ENCODE measurements around the gene TMX3.
A peak's percentile ranks its signal among the peaks of the same experiment; 100 is the strongest.

TMX3 gene, protein sequence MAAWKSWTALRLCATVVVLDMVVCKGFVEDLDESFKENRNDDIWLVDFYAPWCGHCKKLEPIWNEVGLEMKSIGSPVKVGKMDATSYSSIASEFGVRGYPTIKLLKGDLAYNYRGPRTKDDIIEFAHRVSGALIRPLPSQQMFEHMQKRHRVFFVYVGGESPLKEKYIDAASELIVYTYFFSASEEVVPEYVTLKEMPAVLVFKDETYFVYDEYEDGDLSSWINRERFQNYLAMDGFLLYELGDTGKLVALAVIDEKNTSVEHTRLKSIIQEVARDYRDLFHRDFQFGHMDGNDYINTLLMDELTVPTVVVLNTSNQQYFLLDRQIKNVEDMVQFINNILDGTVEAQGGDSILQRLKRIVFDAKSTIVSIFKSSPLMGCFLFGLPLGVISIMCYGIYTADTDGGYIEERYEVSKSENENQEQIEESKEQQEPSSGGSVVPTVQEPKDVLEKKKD

DNA sequence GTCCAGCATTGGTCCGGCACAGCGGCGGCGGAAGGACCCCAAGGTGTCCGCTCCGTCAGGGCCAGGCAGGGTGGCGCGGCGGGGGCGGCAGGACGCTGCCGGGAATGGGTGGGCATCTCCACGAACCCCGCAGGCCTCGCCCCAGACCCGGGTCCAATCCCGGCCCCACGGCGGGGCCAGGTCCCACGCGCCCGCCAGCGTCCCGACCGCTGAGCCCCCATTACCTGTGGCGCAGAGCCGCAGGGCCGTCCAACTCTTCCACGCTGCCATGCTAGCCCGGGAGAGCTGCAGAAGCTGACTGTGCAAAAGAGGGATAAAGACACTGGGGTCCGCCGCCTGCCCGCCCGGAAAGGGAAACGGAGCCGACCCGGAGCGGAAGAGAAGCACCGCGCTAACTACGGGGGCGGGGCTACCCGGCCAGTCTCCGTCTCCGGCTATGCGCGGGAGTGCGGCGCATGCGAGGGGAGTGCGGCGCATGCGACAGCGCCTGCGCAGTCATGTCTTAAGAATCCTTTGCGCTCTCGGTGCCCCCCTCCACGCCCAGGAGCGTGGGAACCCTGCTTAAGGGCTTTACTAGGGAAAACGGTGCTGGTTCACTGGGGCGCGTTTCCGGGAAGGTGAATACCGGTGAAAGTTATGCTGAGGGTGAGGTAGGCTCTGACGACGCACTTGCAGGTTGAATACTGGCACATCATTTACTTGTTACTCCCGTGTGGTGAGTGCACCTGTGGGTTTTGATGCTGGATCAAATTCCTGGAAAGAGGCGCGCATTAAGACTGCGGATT lies at the start of gene TMX3:
Gene TMX3 (minus strand): TSS at position 397 of the 785 bp plus-strand sequence. CDS start 127 bp downstream, at position 270.
- DNase-seq (ENCODE audit: low read depth, low spot score): peak; percentile 83

DNA sequence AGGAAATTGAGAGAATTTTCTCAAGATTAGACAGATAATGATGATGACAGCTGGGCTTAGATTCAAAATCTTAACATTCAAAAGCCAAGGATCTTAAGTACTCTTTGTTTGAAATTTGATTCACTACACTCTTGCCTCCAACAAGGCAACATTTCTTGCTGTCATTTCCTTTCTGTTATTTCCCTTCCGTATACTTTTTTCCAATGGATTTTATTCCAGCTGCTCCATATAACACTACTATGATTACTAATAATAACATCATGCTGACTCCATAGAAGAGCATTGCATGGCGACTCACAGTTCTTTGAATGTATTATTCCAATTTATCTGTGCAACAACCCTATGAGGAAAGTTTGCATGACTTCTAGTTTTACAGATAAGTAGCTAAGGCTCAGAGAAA lies 49.1 kb upstream of the TMX3 start:
- no peak for DNase-seq (ENCODE audit: low read depth, low spot score)

DNA sequence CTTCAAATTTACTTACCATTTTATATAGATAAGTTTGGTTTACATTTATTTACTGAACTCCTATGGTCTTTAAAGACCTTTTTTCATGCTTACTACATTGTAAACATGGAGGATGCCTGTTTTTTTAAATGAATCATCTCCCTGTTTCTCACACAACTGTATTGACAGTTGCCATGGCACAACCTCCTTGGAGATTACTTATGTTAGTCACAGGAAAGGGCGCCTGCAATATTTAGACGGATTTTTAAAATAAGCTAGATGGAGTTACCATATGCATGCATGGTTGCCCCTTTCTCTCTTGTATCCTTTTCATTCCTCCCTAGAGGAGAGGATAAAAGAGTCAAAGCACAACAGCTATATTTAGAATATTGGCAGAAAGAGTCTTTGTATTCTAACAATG lies 48.2 kb upstream of the TMX3 start:
- DNase-seq (ENCODE audit: low read depth, low spot score): no peak

DNA sequence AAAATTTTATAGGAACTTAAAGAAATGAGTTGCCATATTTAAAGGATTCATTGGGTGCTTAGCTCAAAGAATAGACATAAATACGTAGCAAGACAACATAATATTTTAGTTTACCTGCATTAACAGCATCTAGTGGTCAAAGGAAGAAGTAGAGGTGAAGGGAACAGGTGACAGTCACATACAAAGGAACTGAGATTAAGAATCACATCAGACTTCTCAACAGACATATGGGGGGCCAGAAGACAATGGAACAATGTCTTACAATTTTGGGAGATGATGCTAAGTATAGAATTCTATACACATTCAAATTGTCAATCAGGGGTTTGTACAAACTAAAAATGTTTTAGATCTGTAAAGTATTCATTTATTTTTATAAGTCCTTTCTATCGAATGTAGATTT lies 44.4 kb upstream of the TMX3 start:
- DNase-seq (ENCODE audit: low read depth, low spot score): no peak

DNA sequence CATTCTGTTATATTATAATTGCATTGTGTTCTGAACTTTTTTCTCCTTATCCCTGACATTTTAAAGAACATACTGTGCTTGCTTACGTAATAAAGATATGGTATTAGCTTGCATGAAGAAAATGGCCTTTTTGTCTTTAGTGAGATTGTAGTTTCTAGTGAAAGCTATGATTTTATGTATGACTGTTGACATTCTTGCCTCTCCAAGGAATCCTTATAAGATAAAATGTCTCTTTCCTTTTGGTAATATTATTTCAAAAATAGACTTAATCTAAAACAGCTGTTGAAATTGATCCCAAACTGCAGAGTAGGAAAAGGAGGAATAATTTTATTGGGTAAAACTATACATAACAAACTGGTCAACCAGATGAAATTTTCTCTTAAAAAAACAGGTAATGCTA lies 42.2 kb upstream of the TMX3 start:
- DNase-seq (ENCODE audit: low read depth, low spot score): no peak

DNA sequence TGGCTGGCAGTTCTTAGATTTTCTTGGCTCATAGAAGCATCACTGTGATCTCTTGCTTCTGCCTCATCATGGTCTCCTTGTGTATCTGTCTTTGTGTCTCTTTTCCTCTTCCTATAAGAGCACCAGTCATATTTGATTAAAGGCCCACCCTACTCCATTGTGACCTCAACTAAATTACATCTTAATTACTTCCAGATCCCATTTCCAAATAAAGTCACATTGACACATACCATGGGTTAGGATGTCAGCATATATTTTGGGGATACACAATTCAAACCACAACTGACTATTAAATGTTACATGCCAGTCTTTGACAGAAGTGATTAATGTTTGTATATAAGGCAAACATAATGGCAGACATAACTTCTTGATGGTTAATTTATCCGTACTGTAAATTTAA lies 27.3 kb upstream of the TMX3 start:
- DNase-seq (ENCODE audit: low read depth, low spot score): no peak

DNA sequence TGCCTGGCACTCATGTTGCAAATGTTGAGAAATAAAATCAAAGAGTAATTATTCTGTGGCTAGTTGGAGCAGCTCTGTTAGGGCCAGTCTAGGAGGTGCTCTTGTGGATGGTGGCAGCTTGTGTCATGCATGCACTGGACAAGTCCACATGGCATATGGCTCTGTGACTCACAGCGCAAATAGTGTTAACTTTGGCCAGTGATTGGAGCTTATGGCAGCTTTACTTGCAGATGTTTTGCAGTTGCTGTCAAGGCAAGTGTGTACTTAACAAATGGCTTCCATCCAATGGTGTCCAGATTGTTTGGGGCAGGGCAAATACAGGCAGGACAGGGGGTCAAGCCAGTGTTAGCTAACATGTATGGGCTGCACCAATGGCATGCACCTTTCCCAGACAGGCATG lies 26.1 kb upstream of the TMX3 start:
- no peak for DNase-seq (ENCODE audit: low read depth, low spot score)

DNA sequence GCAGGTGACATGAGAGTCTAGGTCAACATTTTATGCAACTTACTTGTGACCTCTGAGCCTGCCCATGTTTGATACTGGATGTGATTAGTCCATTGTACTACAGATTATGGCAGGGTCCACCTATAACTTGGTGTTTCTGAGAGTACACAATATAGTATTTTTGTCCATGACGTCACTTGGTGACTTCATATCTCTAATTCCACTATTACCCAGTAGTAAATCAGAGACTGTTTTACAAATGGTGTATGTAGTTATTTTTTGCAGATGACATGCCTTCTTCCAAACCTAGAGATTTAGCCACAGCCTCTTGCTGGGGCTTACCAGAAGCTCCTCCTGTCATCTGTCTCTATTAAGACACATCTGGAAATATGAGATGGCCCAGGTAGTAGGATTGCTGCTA lies 24.6 kb upstream of the TMX3 start:
- no peak for DNase-seq (ENCODE audit: low read depth, low spot score)

DNA sequence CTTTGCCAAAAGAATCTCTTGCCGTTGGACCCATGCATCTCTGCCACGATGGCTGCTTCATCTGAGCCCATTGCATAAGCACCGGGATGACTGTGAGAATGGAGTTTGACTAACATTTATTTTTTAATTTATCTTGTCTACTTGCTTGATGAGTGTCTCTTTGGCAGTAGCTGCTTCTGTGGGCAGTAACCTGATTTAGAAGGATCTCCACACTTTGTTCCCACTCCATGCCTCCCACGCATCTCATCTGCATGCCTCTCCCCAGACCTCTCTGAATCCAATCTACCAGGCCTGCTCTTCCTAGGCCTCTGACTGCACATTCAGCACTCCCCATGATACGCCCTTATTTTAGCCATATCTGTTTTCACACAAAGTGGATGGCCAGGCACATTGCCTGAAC lies 23.7 kb upstream of the TMX3 start:
- DNase-seq (ENCODE audit: low read depth, low spot score): no peak

DNA sequence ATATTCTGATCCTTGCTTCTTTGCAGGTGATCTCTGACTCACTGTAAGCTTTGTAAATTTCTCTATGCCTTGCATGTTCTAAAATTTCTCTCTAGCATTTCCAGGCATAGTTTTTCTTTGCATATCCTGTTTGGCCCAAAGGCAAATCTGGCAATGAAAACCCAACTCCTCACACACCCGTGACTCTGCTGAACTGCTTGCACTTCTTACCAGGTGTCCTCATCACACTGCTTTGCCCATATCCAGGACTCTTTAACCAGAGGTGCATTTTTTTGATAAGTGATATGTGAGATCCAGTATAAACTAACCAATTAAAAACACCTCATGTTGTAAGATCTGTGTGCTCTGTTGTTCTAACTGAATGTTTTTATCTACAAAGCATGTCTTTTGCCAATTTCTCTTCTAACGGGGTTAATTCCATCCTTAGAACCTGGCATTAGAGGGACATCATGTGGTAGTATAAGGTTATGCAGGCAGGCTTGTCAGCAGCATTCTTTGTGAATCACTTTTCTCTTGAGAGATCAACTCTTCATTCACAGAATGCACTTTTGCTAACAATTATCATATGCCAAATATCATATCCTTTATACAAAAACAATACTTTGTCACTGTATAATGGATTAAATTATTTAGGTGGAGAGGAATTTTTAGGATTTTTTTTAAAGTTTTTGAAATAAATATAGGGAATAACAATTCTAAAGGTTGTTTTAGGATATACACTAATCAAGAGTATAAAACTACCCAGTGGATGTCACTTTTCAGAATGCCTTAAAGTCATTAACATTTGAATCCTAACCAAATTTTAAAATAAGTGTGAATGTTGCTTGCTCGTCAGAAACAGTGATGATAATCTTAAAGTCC lies 20.8 kb upstream of the TMX3 start:
- no peak for DNase-seq (ENCODE audit: low read depth, low spot score)

DNA sequence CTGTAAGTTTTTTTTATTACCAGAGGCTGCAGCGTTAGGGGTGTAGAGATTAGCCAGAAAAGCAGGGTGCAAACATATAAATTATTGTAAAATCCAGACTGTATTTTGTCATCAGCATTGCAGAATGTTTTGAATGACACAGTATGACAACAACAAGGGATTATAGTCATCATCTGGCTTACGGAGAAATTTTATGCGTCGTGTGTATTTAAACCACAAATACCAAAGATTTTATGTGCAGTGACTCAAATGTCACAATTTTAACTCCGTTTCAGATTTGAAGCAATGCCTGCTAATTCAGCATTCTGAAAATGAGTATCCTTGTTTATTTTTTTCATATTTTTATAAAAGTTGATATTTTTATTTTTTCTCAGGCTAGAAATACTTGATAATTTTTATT lies 19.4 kb upstream of the TMX3 start:
- no peak for DNase-seq (ENCODE audit: low read depth, low spot score)

DNA sequence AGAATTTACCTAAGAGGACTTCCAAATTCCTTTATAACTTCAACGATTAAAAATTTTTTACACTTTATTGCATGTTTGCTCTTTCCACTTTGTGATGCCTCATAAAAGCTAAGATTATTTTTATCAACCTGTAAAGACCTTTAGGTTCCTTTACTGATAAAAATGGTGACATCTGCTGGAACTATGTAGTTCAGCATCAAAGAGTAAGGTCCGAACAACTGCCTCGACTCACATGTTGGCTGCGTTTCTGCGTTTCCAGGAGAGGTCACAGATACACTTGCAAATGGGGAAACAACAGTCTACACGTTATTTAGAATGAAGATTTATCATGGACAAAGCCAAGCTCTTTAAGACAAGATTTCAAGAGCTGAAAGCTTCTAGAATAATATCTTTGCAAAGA lies 18.8 kb upstream of the TMX3 start:
- DNase-seq (ENCODE audit: low read depth, low spot score): no peak

DNA sequence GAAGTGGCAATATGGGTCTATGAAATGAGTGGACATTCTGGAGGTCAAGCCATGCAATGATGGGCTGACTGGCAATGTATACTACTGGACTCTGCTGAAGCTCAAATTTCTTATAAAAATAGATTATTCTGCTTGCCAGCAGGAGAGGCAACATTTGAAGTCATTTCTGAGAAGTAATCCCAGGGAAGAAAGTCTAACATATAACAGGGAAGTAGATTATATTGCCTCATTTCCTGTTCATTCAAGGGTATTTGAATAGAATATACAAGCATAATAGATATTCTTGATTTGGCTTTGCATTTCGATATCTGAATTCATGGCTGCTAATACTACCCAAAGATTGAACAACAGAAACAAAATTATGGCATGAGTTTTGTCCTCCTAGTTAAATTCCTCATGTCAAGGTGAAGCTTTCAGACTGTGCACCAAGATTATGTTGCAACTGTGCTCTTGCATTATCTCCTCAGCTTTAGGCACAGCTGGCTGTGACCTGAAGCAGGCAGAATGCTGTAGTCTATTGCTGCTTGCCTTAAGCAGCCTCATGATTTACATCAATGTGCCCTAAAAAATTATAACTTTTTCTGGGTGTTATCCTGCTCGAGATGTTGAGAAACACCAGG lies 13.3 kb upstream of the TMX3 start:
- DNase-seq (ENCODE audit: low read depth, low spot score): no peak

DNA sequence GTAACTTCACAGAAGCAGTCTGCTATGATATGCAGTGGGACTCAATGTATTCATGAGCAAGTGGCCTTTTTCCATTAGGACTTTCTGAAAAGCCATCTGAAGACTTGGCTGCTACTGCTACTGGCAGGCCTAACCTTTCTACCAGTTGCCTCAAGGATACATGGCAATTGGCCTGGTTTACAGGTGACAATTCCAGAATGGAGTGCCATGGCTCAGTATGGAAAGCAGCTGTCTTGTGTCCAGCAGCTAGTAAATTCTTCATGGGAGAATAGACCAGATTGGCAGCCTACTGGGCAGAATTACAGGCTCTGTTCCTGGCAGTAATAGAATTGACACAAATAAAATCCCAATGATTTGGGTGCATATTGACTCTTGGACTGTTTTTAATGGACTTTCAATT lies 12.6 kb upstream of the TMX3 start:
- DNase-seq (ENCODE audit: low read depth, low spot score): no peak

DNA sequence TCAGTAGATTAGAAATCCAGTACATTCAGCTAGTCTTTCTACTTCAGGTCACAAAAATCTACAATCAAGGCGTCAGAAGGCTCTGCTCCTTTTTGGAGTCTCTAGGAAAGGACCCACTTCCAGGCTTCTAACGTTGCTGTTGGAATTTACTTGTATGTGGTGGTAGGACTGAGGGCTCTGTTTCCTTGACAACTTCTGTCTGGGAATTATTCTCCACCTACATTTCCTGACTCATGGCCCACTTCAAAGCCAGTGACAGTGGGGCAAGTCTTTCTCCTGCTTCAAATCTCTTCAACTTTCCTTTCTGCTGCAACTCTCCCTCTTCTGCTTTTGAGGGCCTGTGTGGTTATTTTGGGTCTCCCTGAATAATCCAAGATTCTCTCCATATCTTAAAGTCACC lies 10.4 kb upstream of the TMX3 start:
- DNase-seq (ENCODE audit: low read depth, low spot score): no peak

DNA sequence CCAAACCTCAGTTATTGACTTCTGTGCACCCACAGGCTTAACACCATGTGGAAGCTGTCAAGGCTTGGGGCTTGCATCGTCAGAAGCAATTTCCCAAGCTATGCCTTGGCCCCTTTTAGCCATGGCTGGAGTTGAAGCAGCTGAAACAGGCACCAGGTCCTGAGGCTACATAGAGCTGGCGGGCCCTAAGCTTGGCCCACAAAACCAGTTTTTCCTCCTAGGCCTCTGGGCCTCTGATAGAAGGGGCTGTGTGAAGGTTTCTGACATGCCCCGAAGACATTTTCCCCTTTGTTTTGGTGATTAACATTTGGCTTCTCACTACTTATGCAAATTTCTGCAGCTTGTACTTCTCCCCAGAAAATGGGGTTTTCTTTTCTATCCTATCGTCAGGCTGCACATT lies 9.1 kb upstream of the TMX3 start:
- no peak for DNase-seq (ENCODE audit: low read depth, low spot score)

DNA sequence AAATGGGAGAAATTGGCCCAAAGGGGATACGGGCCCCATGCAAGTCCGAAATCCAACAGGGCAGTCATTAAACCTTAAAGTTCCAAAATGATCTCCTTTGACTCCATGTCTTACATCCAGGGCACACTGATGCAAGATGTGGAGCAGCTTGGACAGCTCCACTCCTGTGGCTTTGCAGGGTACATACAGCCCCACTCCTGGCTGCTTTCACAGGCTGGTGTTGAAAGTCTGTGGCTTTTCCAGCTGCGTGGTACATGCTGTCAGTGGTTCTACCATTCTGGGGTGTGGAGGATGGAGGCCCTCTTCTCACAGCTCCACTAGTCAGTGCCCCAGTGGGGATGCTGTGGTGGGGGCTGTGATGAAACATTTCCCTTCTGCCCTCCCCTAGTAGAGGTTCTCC lies 8.6 kb upstream of the TMX3 start:
- DNase-seq (ENCODE audit: low read depth, low spot score): no peak

DNA sequence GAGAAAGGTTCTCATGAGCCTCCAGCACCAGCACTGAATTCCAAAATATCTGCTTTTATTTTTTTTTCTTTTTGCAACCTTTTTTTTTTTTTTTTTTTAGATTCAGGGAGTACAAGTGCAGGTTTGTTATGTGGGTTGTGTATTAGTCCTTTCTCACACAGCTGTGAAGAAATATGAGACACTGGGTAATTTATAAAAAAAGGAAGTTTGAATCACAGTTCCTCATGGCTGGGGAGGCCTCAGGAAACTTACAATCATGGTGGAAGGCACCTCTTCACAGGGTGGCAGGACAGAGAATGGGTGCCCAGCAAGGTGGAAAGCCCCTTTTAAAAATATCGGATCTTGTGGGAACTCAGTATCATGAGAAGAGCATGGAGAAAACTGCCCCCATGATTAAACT lies 7.9 kb upstream of the TMX3 start:
- no peak for DNase-seq (ENCODE audit: low read depth, low spot score)

DNA sequence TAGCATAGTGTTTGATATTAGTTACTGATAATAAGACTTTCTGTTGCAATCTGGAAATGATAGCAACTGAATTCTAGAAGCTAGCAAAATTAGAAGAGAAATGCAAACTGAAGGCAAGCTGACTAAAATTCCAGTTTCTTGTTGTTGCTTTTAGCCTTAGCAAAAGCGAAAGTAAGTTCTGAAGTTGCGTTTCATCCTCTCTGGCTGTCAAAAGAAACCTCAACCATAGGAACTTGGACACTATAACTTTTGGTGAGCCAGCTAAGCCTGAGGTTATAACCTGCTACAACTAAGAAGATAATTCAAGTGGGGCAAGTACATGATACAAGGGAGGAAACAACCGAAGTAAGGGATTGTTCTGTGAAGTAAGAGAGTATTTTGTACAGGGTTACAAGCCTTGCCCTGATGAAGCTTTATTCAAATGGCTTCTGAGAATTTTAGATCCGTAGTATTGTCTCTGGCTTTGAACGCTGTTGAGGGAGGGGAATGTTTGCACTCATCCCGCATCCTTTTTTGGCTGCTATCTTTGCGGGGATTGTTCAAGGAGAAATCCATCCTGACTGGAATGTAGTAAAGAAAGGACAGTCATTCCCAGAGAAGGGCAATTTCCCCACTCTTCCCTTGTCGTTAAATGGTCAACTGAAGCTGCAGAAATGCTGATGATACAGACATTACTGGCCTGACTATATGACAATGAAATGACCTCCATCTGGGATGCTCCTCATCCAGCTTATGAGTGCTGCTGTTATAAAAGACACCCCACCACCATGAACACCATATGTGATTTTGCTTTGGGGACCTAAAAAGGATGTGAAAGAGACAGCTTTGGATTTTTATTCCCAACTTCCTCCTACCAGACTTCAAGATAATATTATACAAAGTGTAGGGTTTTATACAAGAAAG lies 7.0 kb upstream of the TMX3 start:
- no peak for DNase-seq (ENCODE audit: low read depth, low spot score)

DNA sequence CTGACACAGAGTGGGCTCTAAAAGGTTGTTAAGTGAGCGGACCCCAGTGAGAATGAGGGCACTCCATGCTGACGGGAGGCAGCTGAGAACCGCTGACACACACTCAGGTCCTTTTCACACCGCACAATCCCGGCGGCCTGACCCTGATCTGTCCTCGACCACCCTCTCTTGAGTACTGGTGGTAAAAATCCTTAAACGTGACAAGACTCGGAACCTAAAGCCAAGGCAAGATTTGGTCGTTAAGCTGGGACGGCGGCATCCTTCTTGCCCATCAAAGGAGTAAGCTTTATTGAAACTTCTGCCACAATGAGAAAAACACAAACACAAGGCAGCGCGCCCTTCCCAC lies 569 bp downstream of the TMX3 start:
- DNase-seq (ENCODE audit: low read depth, low spot score): no peak

DNA sequence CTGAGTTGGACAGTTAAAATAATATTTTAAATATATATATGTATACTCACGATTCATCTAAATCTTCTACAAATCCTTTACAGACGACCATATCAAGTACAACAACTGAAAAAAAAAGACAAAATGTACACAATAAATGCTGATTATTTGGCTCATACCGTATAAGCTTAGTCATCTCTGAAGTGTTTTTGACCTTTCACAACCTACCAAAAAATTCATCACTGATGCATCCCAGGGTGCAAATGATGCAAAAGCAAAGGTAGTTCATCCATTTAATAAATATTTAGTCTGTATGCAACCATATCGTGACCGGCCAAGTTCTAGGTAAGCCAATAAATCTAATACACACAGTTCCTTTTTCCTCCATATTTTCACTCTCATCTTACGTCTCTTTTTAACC lies 1.1 kb downstream of the TMX3 start:
- no peak for DNase-seq (ENCODE audit: low read depth, low spot score)

Measured in iPS DF 19.7 (cell line).